Ishikawa (cell line): ENCODE measurements around the gene LRRC56.

Experiments used
- CEBPB ChIP-seq: IDR thresholded peaks from 2 replicates; pipeline ENCODE4 v1.6.1; 2012
- CREB1 ChIP-seq: IDR thresholded peaks from 2 replicates; pipeline ENCODE4 v1.6.1; 2012; ENCODE audit warnings: low read depth
- EGR1 ChIP-seq: IDR thresholded peaks from 2 replicates; pipeline ENCODE4 v1.6.1; 2012
- EP300 ChIP-seq: IDR thresholded peaks from 2 replicates; pipeline ENCODE4 v1.6.1; 2012; ENCODE audit warnings: borderline replicate concordance
- FOXM1 ChIP-seq: IDR thresholded peaks from 2 replicates; pipeline ENCODE4 v1.6.1; 2012; ENCODE audit warnings: low read depth, borderline replicate concordance
- MAX ChIP-seq: IDR thresholded peaks from 2 replicates; pipeline ENCODE4 v1.6.1; 2012
- NFIC ChIP-seq: IDR thresholded peaks from 2 replicates; pipeline ENCODE4 v1.6.1; 2012
- RAD21 ChIP-seq: IDR thresholded peaks from 2 replicates; pipeline ENCODE4 v1.6.1; 2012; ENCODE audit warnings: low read depth
- REST ChIP-seq: IDR thresholded peaks from 2 replicates; pipeline ENCODE4 v1.6.1; 2012; ENCODE audit warnings: low read depth, mild to moderate bottlenecking
- TAF1 ChIP-seq: IDR thresholded peaks from 2 replicates; pipeline ENCODE4 v1.6.1; 2012; ENCODE audit warnings: low read depth, mild to moderate bottlenecking
- TCF12 ChIP-seq: IDR thresholded peaks from 2 replicates; pipeline ENCODE4 v1.6.1; 2012; ENCODE audit warnings: low read depth
- TEAD4 ChIP-seq: IDR thresholded peaks from 2 replicates; pipeline ENCODE4 v1.6.1; 2012
- USF1 ChIP-seq: IDR thresholded peaks from 2 replicates; pipeline ENCODE4 v1.6.1; 2012
- YY1 ChIP-seq: IDR thresholded peaks from 2 replicates; pipeline ENCODE4 v1.6.1; 2012; ENCODE audit warnings: low read depth
- ZBTB7A ChIP-seq: IDR thresholded peaks from 2 replicates; pipeline ENCODE4 v1.6.1; 2012; ENCODE audit warnings: low read depth

Gene LRRC56

GRCh38 chr11:586376-587316 lies 49.3 kb downstream of the LRRC56 start:
- TF ChIP-seq REST (no peak), USF1 (no peak), YY1 (no peak), FOXM1 (no peak), TAF1 (no peak), RAD21 (no peak), EP300 (no peak), EGR1 (no peak), MAX (no peak), NFIC (no peak), CREB1 (no peak), CEBPB (no peak), ZBTB7A (no peak), TCF12 (no peak), TEAD4 (no peak)

DNA sequence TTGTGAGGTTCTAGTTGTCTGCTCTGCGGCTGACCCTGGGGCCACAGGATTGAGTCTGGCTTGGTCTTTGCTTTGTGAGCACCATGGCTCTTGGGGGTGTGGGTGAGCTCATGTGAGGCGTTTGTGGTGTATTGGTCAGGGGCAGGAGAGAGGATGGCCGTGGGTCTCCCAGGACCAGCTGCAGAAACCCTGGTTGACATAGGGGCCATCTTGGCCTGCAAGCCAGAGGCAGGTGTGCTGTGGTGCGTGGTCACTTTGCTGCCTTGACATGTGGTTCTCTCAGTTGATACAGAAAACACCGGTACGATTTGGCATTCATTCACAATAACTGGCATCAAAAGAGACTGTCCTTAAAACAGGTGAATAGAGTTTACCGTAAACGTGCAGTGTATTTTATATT lies 50.2 kb downstream of the LRRC56 start:
- TF ChIP-seq TEAD4 (no peak), EP300 (no peak), ZBTB7A (no peak), RAD21 (no peak), YY1 (no peak)

- no peak for TF ChIP-seq CREB1
- TF ChIP-seq EGR1: no peak
- no peak for TF ChIP-seq MAX
- TF ChIP-seq EP300: no peak
- no peak for TF ChIP-seq CEBPB
- no peak for TF ChIP-seq USF1
- TF ChIP-seq YY1: no peak
- no peak for TF ChIP-seq FOXM1
- no peak for TF ChIP-seq TEAD4
- no peak for TF ChIP-seq ZBTB7A
- no peak for TF ChIP-seq REST
- TF ChIP-seq NFIC: no peak
- no peak for TF ChIP-seq RAD21
- no peak for TF ChIP-seq TCF12
Measured at GRCh38 chr11:587978-588380, 50.7 kb downstream of the LRRC56 start.

- TF ChIP-seq REST: no peak
- TF ChIP-seq TCF12: no peak
- TF ChIP-seq CEBPB: no peak
- no peak for TF ChIP-seq CREB1
- no peak for TF ChIP-seq USF1
- no peak for TF ChIP-seq FOXM1
- TF ChIP-seq EGR1: no peak
- TF ChIP-seq TEAD4: no peak
- no peak for TF ChIP-seq RAD21
- TF ChIP-seq TAF1: no peak
- no peak for TF ChIP-seq ZBTB7A
- TF ChIP-seq EP300: no peak
- TF ChIP-seq NFIC: no peak
- no peak for TF ChIP-seq MAX
- TF ChIP-seq YY1: no peak
Measured at GRCh38 chr11:589798-590197, 52.5 kb downstream of the LRRC56 start.
